ENCODE results near the gene NTNG1.

NTNG1 gene

DNA sequence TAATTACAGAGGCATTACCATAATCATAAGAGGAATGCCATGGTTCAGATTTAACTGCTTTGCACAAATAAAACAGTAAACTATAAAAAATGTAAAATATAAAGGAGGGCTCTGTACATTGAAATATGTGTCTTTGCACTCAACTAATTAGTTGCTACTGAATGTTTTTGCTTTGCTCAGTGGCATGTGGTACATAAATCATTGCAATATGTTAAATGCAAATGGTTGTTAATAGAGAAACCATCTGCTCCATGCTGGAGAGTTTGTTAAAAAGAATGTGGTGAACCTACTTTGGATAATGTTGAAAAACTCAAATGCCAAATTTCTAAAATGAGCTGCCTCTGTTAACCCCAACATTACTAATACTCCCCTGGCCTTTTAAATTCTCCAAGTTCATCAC is 201.5 kb downstream of the NTNG1 start:
- DNase-seq (ENCODE audit: low read depth), result no peak

DNA sequence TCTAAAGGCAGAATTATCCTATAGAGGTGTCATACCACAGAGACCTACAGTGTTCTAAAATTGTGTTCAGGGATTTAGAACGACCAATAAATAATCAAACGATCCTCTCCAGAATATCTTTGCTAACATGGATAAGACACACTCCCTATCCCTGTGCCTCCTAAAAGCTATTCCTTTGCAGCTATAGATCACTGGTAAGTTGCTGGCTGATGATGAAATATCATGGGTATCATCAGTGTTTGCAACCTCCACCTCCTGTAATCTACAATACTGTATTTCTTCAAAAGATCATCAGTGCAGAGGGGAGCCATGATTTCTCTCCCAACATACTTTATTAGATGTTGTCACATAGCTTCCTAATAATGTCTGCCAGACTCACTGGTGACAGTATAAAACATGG is 201.9 kb downstream of the NTNG1 start:
- no peak for DNase-seq (ENCODE audit: low read depth)

DNA sequence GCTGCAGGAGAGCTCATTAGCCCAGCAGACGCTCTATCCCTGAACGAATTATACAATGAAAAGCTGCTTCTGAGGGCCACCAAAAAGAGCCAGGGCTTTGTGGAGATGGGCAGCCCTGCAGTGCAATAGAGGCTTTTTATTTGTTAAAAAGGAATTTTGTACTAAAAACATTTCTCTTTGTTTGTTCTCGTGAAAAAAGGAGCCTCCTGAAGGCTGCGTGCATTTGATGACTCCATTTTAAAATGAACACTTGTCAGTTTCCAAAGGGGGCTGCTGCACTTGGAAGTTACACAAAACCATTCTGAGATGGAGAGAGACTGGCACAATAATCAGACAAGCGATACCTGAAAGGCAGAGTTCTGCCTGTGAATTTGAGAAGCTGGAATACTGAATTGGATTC is 202.8 kb downstream of the NTNG1 start:
- DNase-seq (ENCODE audit: low read depth), result no peak

DNA sequence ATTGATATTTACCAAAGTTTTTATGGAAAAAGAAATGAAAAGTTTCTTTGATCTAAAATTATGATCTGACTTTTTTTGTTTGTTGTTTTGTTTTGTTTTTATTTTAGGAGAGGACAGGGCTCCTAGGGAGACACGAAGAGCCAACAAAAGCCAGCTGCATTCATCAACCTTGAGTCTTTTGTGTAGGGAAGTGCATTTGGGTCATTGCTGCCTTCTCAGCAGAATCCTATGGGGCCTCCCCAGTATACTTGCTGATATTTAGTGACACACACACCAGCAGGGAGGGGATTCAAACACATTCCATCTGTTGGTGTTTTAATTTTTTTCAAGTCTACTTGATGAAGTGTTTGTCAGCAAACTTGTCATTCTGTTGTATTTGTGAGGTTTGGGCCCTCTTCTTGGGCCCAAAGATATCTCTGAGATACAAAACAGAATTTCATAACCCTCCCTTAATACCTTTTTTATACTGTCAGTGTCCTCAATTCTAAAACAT is 203.5 kb downstream of the NTNG1 start:
- no peak for DNase-seq (ENCODE audit: low read depth)

DNA sequence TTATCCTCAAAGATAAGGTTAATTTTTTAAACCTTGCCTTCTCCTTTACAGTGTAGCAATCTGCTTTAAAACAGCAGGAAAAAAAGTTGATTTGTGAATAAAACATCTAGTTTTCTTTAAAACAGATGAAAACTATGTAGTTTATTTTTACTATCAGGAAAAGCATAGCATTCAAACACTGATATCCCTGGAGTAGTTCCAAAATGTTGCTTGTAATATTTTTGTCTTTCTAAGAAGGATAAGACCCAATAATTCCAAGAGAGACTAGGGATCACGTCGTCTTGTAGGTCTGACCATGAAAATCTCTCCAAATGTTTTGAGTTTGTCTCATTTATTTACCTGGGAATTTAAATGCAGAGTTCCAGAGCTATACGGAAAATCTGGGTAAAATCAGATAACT is 204.0 kb downstream of the NTNG1 start:
- DNase-seq (ENCODE audit: low read depth), result no peak

DNA sequence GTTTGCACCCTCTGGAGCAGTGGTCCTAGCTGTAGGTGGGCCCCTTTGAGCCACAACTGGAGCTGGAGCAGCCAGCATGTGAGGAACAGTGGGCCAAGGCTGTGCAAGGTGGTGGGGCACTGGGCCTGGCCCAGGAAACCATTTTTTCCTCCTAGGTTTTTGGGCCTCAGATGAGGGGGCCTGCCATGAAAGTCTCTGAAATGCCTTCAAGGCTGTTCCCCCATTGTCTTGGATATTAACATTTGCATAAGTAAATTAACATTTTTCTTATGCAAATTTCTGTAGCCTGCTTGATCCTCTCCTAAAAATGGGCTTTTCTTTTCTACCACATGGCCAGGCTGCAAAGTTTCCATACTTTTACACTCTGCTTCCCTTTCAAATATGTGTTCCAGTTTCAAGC is 212.0 kb downstream of the NTNG1 start:
- DNase-seq (ENCODE audit: low read depth), result no peak

DNA sequence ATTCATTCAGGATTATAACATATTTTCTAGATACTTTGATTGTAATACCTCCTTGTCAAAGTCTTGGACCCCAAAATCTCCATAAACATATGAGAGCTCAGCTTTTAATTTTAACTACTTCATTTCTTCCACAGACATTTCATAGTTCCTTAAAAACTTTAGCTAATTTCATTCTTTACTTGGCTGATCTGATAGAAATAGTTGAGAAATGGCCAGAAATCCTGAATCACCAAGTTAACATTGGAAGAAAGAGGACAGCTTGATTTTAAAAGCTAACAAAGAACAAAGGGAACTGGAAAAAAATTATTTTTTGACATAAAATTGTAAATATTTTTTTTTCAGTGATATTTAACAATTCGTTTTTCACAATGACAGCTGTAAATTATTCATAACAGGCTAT is 216.5 kb downstream of the NTNG1 start:
- DNase-seq (ENCODE audit: low read depth), result no peak

DNA sequence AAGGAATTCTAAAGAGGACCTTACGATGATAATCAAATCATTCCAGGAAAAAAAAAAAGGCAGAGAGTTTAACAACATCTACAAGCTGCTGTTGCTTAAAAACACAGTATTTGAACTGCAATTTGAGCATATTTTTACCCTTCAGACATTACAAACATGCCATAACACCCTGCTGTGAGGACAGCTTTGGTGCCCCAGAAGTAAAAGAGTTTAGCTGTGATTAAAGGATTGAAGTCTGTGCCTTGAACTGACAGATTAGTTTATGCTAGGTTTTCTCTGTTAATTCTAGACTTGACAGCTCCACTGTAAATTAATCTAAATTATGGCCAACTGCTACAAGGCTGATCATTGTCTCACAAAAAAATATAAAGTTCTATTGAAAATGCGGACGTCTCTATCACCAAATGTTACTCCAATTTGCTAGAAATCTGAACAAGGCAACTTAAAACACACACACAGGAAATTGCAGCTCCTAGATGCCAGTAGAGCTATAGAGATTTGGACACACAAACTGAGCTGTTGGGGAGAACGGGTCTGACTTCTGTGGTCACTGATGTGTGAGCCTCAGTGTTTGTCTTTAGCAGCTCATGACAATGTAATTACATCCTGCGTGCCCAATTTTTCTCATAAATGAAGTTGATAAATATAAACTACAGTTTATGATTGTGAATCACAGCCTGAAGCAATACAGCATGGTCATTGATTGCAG is 217.9 kb downstream of the NTNG1 start:
- DNase-seq (ENCODE audit: low read depth), result no peak

DNA sequence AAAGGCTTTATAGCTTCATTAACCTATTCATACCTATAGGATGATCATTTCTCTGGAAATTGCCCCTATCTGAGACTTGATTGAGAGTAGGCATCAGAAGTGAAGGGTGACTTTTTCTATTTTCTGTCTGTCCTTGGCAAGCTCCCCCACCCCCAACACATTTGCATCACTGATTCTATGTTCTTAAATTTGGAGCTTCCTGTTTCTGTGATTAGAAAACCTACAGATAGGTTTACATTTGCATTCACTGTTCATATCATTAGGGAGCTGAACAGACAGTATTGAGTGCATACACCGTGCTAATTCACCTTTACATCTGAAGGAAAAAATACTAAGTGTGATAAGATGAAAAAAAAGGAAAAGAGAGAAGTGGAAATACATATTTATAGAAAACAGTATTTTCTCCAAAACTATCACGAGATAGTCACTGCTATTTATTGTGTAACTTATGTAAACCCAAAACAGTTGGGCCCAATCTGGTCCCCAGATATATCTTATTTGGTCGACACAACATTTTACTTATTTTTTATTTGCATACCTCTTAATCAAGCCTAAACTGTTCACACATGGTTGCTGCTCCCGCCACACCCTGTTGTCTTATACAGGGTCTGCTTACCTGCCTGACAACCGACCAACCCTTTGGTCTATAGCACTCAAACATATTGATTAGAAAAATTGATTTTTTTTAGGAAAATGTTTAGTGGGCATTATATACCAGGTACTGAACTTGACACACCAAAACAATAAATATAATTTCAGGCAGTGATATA is 218.8 kb downstream of the NTNG1 start:
- no peak for DNase-seq (ENCODE audit: low read depth)

DNA sequence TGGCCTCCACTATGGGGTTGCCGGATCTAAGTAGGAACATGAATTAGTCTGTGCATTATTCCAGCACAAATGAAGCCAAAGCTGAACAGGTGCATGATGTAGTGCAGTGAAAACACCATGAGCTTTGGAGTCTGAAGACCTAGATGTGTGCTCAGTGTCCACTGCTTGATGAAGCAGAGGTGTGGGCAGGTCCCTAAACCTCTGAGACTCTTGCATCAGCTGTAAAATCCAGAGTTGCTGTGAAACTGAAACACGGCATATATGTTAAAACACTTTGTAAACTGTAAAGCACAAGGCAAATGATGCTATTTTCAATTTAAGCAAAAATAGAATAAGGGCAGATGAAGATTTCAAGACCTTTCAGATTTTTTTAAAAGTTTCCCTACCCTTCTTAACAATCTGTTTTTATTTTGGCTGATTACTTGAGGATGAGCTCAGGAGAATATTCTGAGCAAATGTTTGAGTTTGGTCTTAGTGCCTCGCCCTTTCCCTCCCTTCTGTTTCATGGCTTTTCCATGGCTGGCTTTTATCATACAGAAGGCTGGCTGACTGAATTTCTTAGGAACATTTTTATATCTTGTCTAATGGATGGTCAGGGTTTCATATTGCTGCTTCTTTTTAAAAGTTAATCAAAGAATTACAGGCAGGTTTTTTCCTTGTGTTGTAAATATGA is 221.8 kb downstream of the NTNG1 start:
- DNase-seq (ENCODE audit: low read depth), result no peak

DNA sequence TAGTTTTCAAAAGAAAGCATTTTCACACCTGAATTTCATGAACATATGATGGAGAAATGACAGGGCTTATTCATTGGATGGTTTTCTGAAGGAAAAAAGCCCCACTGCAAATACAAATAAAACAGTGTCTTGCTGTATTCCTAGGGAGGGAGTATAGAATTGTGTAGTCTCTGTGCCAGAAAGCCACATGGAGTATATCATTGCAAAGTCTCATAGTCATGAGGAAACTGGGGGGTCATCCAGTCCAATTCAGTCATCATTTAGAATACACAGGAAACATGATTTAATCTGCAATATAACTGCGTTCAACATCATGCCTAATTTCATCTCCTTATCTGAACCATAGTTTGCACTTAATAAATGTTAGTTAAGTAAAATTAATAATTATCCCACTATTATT is 222.3 kb downstream of the NTNG1 start:
- DNase-seq (ENCODE audit: low read depth), result no peak

DNA sequence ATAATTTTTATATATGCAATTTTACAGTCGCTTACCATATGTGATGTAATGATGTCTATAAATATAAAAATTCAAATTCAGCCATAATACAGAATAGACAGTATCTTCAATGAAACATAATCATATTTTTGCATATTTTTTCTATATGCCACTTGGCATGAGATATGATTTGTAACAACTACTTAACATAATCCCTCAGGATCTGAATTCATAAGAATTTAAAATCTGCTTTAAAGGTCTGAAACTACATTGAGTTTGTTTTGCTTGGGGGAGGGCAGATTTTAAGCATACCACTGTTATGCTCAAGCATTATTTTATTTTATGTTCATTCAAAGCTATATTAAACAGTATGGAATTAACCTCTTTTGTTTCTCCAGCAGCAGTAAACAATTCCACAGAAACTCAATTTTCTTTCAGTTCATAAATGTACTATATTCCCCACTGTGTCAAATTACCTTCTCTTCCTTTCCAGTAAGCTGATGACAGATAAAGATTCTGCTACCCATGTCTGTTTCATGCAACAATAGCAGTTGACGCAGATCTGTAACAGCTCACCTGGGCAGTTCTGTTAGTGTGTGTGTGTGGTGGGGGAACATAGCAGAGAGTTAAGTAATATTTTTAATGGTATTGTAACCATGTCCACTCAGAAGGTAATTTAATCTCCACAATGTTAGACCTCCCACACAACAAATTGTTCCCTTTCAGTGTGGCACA is 224.8 kb downstream of the NTNG1 start:
- DNase-seq (ENCODE audit: low read depth), result no peak

DNA sequence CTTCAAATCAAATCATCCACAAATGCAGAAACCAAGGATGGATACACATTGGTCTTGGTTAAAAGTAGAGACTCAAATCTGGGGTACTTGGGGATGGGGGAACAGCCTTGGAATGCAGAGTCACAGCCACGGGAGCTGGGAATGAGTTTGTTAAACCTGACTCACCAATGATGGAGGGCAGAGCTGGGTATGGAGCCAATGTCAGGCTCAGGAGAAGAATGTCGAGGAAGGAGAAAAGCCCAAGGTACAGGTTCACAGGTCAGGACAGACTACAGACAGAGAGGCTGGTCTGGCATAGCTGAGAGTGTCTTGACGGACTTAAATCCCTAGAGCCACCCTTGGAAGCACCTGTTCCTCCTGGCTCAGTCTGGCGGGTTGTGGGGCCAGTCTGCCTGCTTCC is 237.6 kb downstream of the NTNG1 start:
- DNase-seq (ENCODE audit: low read depth), result no peak

DNA sequence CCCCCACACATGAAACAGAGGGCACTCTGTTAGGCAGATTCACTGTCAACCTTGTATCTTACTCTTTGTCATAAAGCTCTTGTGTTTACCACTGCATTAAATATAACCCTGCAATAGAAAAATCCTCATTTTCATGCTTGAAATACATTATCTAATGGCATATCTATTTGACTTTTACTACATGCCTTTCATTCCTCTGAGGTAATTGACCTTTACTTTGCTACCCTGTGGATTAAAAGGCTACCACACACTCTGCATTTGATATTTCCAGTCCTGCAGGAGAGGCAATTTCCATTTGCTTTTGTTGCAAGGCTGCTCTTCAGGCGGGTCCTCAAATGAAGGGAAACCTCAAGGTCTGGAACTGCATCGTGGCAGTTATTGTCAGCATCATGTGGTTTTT is 238.0 kb downstream of the NTNG1 start:
- no peak for DNase-seq (ENCODE audit: low read depth)

DNA sequence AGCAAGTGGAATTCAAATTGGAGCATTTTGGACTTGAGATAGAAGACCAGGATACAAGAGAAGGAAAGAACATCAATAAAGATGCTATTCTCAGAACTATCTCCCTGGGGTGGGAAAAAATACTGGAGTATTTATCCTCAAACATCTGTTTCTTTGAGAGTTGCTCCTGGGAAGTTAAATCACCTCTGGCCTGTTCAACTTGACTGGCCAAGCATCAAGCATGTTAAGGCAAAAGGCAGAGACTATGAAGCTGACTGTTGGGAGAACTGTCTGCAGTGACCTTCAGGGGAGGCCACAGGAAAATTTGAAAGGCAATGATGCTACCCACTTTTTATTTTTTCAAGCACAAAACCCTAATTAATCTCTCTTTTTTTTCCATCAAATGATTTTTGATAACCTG is 239.0 kb downstream of the NTNG1 start:
- no peak for DNase-seq (ENCODE audit: low read depth)

DNA sequence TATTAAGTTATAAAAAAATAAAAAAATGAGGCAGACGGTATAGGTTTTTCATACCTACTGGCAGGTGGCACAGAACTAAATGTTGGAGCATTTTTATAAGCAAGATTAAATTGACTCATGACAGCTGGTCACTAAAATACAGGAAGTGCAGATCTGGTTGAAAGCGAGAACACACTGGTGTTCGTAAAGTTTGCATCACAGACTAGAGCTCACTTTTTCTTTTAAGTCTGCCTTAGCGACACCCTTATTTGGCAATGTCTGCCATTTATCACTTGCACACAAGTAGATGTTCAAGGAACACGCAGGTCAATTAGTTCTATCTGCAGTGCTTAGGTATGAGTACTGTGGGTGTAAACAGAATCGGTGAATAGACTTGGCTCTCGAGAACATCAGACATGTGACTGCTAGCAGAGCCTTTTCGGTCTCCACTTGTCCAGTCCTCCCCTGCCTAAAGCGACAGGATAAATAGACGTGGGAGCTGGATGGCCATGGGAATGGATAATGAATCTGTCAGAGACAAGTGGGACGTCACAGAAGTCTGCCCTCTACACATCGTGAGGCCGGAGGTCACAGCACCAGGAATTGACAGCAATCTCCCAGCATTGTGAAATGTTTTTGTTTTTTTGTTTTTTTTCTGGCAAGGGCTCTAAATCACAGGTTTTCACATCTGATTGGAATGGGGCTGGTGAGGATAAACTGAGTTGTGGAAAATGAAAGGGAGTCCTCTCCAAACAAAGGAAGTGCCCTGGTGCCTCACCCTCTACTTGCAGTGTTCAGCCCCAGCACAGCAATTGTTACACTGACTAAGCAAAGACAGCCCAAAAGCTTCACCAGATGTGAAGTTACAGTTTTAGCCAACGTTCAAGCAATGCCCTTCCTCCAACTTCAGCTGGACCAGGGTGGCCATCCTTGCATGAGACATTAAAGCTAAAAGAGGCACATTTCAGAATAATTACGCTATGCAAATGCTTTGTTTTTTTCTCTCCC is 248.9 kb downstream of the NTNG1 start:
- no peak for DNase-seq (ENCODE audit: low read depth)

DNA sequence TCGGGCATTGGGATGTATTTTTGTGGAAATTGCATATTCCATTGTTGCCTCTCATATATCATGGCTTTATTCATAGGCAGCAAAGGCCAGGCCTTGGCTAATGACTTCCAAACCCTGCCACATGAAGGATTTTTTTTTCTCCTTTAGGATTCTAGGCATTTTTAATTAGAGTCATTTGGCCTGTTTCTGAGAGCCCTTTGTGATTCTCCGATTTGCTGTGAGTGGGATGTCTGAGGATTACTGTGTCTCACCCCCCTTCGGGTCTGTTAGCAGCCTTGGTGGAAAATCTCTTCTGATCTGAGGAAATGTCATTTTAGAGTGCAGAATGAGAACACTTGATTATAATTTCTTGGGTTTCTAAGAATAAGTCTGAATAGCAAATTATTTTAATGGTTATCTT is 253.5 kb downstream of the NTNG1 start:
- no peak for DNase-seq (ENCODE audit: low read depth)

DNA sequence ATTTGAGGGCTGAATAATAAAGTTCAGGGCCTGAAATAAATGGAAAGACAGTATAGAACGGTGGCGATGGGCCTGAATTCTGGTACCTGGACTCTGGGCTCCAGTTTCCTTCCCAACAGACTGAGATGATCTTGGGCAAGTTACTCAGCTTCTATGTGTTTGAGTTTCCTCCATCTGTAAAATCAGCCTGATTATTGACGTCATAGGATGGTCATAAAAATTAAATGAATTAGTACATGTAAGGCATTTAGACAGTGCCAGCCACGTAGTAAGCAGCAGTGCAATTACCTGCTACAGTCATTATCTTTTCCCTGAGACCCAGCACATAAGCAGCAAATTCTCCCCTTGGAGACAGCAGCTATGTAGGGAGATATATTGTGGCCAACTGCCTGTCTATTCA is 260.9 kb downstream of the NTNG1 start:
- no peak for DNase-seq (ENCODE audit: low read depth)

DNA sequence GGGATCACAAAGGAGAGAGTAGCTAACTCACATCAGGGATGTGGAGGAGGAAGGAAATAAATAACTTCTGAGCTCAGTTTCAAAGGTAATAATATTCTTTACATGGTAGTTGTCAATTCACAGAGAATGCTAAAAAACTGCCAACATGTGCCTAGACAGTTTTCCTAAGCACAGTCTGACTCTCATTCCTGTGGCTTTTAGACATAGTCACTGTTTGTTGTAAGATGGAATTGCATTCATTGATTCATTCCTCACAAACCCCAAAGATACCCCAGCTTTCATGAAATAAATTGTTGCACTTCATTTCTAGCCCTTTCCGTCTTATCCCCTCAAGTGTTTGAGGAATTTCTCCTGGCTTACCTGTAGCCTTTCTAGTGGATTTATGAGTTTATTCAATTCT is 263.9 kb downstream of the NTNG1 start:
- DNase-seq (ENCODE audit: low read depth), result peak; percentile 17

DNA sequence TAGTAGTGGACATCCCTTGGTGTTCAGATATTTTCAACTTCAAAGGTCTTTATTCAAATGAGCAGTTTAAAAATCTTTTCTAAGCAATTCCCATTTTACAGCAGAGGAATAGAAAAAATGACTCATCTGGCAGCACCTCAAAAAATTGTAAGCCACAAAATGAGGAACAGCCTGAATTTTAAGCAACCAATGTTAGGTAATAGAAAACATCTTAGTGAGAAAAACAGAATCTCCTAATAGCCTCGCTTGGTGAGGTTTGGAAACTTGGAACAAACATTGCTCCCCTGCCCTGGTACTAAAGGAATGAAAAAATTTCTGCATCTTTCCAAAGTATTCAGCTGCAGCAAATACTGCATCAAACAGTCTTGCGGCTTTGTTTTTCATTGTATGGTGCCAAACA is 264.4 kb downstream of the NTNG1 start:
- peak; percentile 32 for DNase-seq (ENCODE audit: low read depth)

DNA sequence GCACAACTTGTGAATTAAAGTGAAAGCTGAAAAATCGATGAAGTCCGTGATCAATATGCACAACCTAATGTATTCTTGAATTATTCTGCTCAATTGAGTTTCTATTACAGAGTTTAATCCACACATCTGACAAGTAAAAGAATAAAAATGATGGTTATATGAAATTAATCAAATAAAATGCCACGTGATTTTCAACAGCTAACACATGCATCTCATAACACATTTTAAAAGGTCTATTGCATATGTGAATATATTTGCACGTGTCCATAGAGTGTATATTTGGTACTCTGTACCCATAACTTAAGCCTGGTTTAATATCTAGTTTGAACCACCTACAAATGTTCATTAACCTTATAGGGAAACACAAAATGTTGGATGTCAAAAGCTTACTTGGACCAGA is 266.2 kb downstream of the NTNG1 start:
- DNase-seq (ENCODE audit: low read depth), result no peak

Data from EH (cell line).